ENCODE measurements around the gene TMEM191C. TPM values are rescaled to one million over a fixed set of nuclear protein-coding genes. Genes with fewer than 3 reads are reported as not detected.

Gene TMEM191C
- 1.5 and 3.8 TPM in 2 replicates for total RNA-seq

DNA sequence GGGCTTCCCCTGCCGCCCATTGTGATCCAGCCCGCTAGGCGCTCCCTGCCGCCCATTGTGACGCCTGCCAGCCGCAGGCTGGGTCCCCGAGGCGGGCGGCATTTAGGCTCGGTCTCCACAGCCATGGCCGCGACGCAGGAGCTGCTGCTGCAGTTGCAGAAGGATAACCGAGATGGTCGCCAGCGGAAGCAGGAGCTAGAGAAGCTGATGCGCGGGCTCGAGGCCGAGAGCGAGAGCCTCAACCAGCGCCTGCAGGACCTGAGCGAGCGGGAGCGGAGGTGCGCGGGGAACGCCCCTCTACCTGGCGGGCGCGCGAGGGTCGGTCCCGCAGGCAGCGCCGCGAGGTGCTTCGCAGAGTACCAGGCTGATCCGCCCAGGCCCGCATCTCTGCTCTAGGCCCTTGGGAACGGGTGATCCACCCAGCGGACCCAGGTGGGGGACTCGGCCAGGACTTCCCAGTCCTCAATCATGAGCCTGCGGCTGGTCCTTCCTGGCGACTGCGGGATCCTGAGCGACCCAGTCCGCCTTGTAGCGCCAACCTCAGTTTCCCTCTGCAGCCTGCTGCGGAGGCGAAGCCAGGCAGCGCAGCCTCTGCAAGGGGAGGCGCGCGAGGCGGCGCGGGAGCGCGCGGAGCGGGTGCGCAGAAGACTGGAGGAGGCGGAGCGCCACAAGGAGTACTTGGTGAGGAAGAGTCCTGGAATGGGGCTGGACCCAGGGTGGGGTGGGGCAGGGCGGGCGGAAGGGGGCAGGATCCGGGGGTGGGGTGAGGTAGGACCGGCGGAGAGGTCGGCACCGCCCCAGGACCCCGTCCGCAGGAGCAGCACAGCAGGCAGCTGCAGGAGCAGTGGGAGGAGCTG is at the start of gene TMEM191C:
TMEM191C (plus strand) TSS at position 51 of the 857 bp plus-strand sequence; CDS start at position 124, 73 bp downstream.

Other genes with a start within 250 kb of the TMEM191C start
- 0.14 TPM in 2 replicates for gene RIMBP3B, start 83.6 kb upstream of the TMEM191C start, total RNA-seq
- gene HIC2, start 50.0 kb upstream of the TMEM191C start, total RNA-seq = 3.3 and 4.4 TPM in 2 replicates
- gene RIMBP3C, start 84.1 kb downstream of the TMEM191C start, total RNA-seq = 0.14 TPM in 1 of 2 replicates, not detected in the other
- gene UBE2L3, start 100.3 kb downstream of the TMEM191C start, total RNA-seq = 68.7 and 82.6 TPM in 2 replicates
- gene YDJC, start 162.6 kb downstream of the TMEM191C start, total RNA-seq = 107 and 121 TPM in 2 replicates
- gene CCDC116, start 165.4 kb downstream of the TMEM191C start, total RNA-seq = not detected in 2 replicates
- gene SDF2L1, start 174.9 kb downstream of the TMEM191C start, total RNA-seq = 77.9 and 95.8 TPM in 2 replicates
- gene PPIL2, start 198.6 kb downstream of the TMEM191C start, total RNA-seq = 20.8 and 30.8 TPM in 2 replicates